ENCODE results near the gene TTC9.
A peak's percentile ranks its signal among the peaks of the same experiment; 100 is the strongest.
"Not testable (repeated sequence)": the region's sequence is repeated elsewhere in the genome, so short reads cannot be mapped to it uniquely, and the experiment has no call there.

The TTC9 gene

GRCh38 chr14:70680748-70681147 is 39.0 kb downstream of the TTC9 start:
- no peak for DNase-seq (ENCODE audit: low read depth)

- no peak for DNase-seq (ENCODE audit: low read depth)
Measured at GRCh38 chr14:70683983-70684382, 42.3 kb downstream of the TTC9 start.

GRCh38 chr14:70685474-70686197 is 43.9 kb downstream of the TTC9 start:
- DNase-seq (ENCODE audit: low read depth): no peak

- no peak for DNase-seq (ENCODE audit: low read depth)
Measured at GRCh38 chr14:70692210-70692609, 50.5 kb downstream of the TTC9 start.

- no peak for DNase-seq (ENCODE audit: low read depth)
Measured at GRCh38 chr14:70696026-70696425, 54.3 kb downstream of the TTC9 start.

- no peak for DNase-seq (ENCODE audit: low read depth)
Measured at GRCh38 chr14:70697701-70698100, 56.0 kb downstream of the TTC9 start.

GRCh38 chr14:70698288-70698687 is 56.6 kb downstream of the TTC9 start:
- DNase-seq (ENCODE audit: low read depth): no peak

GRCh38 chr14:70699646-70700045 is 57.9 kb downstream of the TTC9 start:
- no peak for DNase-seq (ENCODE audit: low read depth)

- no peak for DNase-seq (ENCODE audit: low read depth)
Measured at GRCh38 chr14:70700955-70701585, 59.4 kb downstream of the TTC9 start.

GRCh38 chr14:70701610-70702009 is 59.9 kb downstream of the TTC9 start:
- DNase-seq (ENCODE audit: low read depth): no peak

GRCh38 chr14:70702161-70702560 is 60.4 kb downstream of the TTC9 start:
- DNase-seq (ENCODE audit: low read depth): no peak

- not testable (repeated sequence) for DNase-seq (ENCODE audit: low read depth)
Measured at GRCh38 chr14:70703621-70704168, 62.0 kb downstream of the TTC9 start.

GRCh38 chr14:70704960-70705359 is 63.2 kb downstream of the TTC9 start:
- no peak for DNase-seq (ENCODE audit: low read depth)

- DNase-seq (ENCODE audit: low read depth): no peak
Measured at GRCh38 chr14:70706177-70706576, 64.5 kb downstream of the TTC9 start.

GRCh38 chr14:70707138-70708038 is 65.7 kb downstream of the TTC9 start:
- DNase-seq (ENCODE audit: low read depth): no peak

GRCh38 chr14:70708717-70709570 is 67.2 kb downstream of the TTC9 start:
- DNase-seq (ENCODE audit: low read depth): no peak

- DNase-seq (ENCODE audit: low read depth): no peak
Measured at GRCh38 chr14:70709726-70710382, 68.1 kb downstream of the TTC9 start.

GRCh38 chr14:70711451-70711850 is 69.7 kb downstream of the TTC9 start:
- DNase-seq (ENCODE audit: low read depth): no peak

GRCh38 chr14:70713096-70713495 is 71.4 kb downstream of the TTC9 start:
- no peak for DNase-seq (ENCODE audit: low read depth)

- no peak for DNase-seq (ENCODE audit: low read depth)
Measured at GRCh38 chr14:70713511-70713916, 71.8 kb downstream of the TTC9 start.

- peak; percentile 6 for DNase-seq (ENCODE audit: low read depth)
Measured at GRCh38 chr14:70714055-70714550, 72.4 kb downstream of the TTC9 start.
